ENCODE results near the gene IFT20. TPM values are rescaled to one million over a fixed set of nuclear protein-coding genes. Genes with fewer than 3 reads are reported as not detected.
"Not testable (repeated sequence)": the region's sequence is repeated elsewhere in the genome, so short reads cannot be mapped to it uniquely, and the experiment has no call there.

Gene IFT20
- total RNA-seq, 1 donor from 2014 or later, result 31.0 TPM

DNA sequence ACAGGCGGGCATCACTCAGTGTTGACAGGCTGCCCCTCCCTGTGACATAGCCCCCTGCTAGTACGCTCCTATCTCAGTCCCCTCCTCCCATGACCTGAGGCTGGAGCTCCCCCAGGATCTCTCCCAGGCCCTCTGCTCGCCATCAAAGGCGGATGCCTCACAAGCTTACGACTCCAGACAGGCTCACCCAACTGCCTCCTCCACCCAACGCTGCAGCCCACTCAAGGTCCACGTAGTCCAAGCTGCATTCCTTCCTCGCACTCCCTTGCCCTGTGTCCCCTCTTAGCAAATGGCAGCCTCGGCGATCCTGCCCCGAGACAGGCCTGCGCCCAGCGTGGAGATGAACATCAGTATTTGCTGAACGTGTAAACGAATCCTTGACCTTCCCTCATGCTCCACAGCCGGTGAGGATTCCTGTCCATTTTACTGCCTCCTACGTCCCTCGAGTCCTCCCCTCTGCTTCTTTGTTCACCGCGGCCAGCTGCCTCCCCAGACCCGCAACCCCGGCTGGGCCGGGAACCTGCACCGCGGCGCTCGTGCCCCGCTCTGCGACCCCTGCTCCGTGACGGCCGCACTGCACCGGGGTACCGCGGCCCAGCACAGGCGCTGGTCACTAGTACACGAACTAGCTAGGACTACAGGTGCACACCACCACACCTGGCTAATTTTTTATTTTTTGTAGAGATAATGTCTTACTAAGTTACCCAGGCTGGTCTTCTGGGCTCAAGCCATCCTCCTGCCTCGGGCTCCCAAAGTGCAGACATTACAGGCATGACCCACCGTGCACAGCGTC lies 17.1 kb downstream of the IFT20 start:
- FAIRE-seq (no peak), DNase-seq (ENCODE audit: low spot score in 2 of 2) (no peak)

DNA sequence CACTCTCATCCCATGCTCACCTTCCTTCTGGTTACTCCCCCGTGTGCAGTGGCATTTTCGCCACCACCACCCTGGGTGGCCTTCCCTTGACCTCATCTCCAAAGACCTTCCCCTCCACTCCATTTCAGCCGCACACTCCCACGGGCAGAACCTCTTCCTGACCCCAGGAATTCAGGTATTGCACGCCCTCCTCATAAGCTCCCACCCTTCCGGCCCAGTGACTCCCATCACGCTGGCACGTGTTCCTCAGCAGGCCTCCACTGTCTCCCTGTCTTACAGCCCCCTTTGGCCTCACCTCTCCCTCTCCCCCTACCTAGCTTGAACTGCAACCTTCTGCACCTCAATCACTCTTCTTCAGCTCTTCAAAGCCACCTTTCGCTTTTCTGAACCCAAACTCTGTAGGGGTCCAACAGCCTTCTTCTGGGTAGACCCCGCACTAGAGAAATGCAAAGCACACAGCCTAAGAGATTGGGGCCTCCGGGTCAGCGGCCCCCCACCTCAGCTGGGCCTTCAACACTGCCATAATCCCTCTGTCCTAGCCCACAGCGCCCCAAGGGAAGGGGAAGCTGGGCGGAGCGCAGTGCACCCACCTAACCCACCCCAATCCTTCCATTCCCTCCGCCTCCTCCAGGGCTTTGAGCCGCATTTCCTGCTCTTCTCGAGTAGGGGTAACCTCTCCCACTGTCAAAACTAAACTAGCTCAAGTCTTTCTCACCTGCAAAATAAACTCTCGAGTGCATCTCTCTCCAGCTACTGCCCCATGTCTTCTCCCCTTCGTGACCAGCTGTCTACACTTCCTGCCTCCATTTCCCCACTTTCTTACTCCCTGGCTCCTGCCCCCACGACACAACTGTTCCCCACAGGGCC lies 17.9 kb downstream of the IFT20 start:
- no peak for DNase-seq (ENCODE audit: low spot score in 2 of 2)
- FAIRE-seq, result no peak

DNA sequence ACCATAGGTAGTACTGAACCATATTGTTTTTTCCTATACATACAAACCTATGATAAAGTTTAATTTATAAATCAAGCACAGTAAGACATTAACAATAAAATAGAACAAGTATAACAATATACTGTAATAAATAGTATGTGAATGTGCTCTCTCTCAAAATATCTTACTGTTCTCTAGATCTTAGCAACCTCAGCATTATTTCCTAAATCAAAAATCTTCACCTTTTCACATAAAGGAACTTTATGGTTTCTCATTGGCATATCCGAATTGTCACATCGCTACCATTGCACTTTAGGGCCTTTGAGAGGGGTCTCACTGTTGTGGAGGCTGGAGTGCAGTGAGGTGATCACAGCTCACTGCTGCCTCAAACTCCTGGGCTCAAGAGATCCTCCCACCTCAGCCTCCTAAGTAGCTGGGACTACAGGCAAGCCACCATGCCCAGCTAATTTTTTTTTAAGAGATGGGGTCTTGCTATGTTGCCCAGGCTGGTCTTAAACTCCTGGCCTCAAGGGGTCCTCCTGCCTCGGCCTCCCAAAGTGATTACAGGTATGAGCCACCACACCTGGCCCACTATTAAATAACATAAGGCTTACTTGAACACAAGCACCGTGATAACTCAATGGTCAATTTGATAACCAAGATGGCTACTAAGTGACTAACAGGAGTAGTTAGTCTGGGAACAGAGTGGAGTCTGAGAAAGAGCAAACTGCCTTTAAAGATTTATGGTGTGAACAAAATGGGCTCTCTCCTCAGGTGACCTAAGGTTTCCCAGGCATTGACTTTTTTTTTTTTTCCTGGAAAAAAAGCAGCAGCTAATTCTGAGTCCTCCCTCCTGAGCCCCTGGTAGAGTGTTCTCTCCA lies 19.2 kb downstream of the IFT20 start:
- DNase-seq (ENCODE audit: low spot score in 2 of 2) (no peak), FAIRE-seq (no peak)

DNA sequence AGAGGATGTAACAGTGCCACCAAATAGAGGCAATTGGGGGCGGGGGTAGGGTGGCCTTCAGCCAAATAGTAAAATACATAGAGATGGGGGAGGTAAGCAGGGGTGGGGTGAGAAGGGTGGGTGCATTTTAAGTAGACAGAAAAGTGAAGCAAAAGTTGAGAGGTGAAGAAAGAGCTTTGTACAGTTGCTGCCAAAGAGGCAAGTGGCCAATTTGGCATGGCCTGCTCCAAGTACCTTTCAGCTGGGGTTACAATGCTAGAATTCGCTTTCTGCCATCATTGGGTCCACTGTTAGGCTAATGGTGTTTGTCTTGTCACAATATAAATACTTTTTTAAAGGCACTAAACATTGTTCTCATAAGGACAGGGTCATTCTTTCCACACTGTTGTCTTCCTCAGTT lies 21.4 kb downstream of the IFT20 start:
- FAIRE-seq (no peak), DNase-seq (ENCODE audit: low spot score in 2 of 2) (no peak)

DNA sequence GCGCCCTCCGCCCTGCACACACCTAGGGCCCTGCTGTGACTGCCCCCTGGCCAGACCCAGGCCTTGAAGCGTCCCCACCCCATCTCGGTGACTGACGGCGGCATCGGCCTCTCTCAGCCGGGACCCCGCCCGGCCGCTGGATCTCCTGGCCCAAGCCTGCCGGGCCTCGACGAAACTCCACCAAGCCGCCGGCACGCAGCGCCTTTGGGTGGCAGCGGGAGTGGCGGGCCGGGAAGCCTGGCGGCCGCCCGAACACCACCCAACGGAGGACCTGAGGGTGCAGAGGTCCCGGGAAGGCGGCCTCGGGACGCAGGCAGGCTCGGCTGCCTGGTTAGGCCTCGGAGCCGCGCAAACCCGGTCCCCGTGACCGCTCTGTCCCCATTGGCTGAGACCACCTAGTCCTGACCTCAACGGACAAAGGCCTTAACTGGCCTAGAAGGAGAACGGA lies 28.3 kb downstream of the IFT20 start:
- DNase-seq (ENCODE audit: low spot score in 2 of 2) (no peak), FAIRE-seq (no peak)

DNA sequence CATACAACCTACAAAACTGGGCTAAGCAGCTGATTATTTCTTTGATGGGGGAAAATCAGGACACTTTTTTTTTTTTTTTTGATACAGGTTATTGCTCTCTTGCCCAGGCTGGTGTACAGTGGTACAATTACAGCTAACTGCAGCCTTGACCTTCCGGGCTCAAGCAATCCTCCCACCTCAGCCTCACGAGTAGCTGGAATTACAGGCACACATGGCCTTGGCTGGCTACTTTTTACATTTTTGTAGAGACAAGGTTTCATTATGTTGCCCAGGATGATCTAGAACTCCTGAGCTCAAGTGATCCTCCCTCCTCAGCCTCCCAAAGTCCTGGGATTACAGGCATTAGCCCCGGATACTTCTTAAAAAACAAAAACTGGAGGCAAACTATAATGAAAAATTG lies 36.8 kb downstream of the IFT20 start:
- FAIRE-seq, result no peak

DNA sequence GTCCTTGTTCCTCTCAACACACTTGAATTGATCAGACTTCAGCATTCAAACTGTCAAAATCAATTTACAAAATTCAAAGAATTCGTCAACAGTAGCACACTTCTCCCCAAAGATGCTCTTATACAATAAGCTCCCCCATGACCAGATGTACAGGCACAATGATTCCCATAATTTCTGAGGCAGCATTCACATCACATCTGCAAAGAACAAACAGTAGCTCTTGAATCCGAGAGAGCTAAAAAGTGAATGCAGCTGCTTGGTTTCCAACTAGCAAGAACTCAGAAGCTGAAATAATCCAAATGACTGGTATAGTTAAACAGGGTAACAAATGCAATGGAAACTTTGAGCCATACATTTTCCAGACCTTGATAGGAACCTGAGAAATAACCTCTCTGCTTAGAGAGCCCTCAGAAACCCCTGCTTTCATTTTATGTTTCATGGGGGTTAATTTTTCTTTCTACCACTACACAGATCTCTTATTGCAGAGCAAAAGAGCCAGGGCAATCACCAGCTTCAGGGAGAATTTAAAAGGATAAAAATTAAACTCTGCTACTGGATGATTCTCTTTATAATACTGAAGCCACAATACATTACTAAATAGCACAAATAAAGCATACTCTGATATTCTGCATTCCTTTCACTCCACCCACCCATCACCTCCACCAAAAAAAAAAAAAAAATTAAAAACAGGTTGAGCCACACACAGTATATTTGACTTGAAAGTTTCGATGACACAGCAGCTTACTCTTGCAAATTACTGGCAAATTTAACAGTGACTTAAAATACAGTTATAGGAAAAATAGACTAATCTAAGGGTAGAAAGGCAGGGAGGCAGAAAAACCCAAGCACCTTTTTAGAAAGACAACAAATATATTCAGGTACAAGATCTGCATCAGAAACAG lies 39.3 kb downstream of the IFT20 start:
- DNase-seq (ENCODE audit: low spot score in 2 of 2) (no peak), FAIRE-seq (no peak)

More for the DNA sequence above, 36.8 kb downstream of the IFT20 start:
- no peak for DNase-seq (ENCODE audit: low spot score in 2 of 2)

DNA sequence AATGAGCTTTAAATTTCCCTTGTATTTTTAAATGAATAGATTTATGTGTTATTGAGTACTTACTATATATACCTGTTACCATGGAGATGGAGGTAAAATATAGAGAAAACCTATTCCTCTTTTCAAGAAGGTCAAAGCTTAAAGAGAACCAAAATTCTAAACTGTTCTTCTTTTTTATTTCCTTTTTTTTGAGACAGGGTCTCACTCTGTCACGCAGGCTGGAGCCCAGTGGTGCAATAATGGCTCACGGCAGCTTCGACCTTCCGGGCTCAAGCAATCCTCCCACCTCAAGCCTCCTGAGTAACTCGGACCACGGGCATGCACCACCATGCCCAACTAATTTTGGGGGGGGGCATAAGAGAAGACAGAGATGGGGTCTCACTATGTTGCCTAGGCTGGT lies 41.3 kb downstream of the IFT20 start:
- DNase-seq (ENCODE audit: low spot score in 2 of 2) (no peak), FAIRE-seq (no peak)

DNA sequence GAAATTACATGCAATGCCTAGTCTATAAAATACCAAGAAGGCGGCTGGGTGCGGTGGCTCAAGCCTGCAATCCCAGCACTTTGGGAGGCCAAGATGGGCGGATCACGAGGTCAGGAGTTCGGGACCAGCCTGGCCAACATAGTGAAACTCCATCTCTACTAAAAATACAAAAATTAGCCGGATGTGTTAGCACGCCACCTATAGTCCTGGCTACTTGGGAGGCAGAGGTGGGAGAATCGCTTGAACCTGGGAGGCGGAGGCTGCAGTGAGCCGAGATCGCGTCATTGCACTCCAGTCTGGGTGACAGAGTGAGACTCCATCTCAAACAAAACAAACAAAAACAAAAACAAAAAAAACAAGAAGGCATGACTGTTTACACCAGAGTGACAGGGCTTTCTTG lies 42.4 kb downstream of the IFT20 start:
- DNase-seq (ENCODE audit: low spot score in 2 of 2); FAIRE-seq: not testable (repeated sequence)

DNA sequence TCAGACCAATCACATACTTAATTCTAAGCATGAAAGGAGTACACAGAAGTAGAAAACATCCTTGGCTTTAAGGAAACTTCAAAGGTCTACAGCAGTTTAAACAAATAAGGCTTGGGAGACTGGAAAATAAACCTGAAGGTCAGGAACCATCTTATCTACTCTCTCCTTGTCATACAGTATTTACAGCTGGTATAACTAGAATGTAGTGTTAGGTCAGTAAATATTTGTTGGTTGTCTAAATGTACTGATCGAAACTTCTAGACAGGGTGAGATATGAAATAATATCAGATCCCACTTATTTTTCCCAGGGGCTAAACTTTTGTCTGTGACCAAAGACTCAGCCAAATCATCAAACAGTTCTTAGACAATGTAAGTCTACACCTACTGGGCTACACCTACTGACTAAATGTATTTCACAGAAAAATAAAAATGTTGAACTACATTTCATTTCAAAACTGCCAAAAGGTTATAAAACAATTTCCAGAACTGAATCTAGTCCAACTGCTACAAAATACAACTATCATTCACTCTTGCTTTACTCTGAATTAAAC lies 43.4 kb downstream of the IFT20 start:
- FAIRE-seq (no peak), DNase-seq (ENCODE audit: low spot score in 2 of 2) (no peak)

DNA sequence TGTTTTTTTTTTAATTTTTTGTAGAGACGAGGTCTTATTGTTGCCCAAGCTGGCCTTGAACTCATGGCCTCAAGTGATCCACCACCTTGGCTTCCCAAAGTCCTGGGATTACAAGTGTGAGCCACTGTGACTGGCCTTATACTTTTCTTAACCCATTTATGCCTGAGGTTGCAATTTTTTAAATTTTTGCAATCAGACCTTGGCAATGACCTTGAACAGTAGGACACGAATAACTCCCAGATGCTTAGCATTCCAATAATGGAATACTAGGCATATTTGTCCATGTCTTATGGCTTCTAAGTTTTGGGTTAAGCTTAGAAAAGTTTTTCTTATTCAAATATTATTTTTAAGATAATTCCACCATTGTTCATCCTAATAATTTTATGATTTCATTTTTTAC lies 44.6 kb downstream of the IFT20 start:
- FAIRE-seq (no peak), DNase-seq (ENCODE audit: low spot score in 2 of 2) (no peak)

DNA sequence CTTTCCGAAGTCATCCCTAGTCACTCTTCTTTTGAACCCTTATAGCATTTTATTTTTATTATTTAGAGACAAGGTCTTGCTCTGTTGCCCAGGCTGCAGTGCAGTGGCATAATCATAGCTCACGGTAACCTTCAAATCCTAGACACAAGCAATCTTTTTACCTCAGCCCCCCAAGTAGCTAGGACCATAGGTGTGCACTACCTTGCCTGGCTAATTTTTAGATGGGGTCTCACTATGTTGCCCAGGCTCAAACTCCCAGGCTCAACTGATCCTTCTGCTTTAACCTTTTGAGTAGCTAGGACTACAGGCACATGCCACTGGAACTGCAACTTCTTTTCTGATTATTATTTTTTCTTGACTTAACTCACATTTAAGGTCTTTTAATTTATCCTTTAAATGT lies 49.3 kb downstream of the IFT20 start:
- FAIRE-seq (no peak), DNase-seq (ENCODE audit: low spot score in 2 of 2) (no peak)

DNA sequence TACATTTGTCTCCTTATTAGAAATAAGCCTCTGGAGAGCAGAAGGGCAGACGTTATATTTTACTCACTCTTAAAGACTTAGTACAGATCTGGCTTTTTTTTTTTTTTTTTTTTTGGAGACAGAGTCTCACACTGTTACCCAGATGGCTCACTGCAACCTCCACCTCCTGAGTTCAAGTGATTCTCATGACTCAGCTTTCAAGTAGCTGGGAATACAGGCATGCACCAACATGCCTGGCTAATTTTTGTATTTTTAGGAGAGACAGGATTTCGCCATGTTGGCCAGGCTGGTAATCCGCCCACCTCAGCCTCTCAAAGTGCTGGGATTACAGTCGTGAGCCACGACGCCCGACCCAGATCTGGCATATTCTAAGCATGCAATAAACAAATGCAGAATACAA lies 52.7 kb downstream of the IFT20 start:
- DNase-seq (ENCODE audit: low spot score in 2 of 2), result no peak
- no peak for FAIRE-seq

DNA sequence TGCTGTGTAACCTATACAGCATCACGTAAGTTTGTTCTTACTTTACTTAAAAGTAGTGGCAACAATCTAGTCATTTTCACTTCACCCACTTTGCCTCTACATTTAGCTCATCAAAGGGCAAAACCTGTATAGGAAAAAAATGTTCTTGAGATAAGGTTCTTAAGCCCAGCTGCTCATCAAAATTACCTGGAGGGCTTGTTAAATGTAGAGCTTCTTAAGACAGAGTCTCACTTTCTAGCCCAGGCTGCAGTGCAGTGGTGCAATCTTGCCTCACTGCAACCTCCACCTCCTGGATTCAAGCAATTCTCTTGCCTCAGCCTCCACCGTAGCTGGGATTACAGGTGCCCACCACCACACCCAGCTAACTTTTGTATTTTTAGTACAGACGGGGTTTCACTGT lies 54.4 kb downstream of the IFT20 start:
- DNase-seq (ENCODE audit: low spot score in 2 of 2) (no peak), FAIRE-seq (no peak)

DNA sequence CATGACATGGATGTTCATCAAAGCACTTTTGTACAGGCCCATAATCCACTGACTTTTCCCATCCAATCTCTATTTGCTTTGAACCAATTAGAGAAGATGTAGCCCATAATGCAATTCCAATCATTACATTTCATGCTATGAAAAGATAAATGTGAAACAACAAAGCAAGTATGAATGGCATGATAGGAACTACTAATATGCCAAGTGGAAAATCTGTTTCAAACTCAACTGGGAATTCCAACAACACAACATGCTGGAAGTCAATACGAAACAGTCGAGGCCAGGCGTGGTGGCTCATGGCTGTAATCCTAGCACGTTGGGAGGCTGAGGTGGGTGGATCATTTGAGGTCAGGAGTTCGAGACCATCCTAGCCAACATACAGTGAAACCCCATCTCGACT lies 55.9 kb downstream of the IFT20 start:
- no peak for DNase-seq (ENCODE audit: low spot score in 2 of 2)
- FAIRE-seq, result no peak

Measured in frontal cortex (tissue), 4 donors.